H9 (cell line): ENCODE data around the gene RAB31. TPM values are rescaled to one million over a fixed set of nuclear protein-coding genes. Genes with fewer than 3 reads are reported as not detected.

Experiments used
- DNase-seq: peaks from one replicate; pipeline ENCODE4 v3.0.0-alpha.2; 2017
- H2AFZ ChIP-seq: one replicate; pipeline ENCODE4 v1.6.1; 2013; ENCODE audit warnings: mild to moderate bottlenecking, low read length, control low read depth, moderate library complexity
- H2AK5ac ChIP-seq: 2 replicates; pipeline ENCODE4 v1.6.1; 2013; ENCODE audit warnings: low read length, control low read depth, mixed read lengths; ENCODE audit not compliant: insufficient read length
- H2BK120ac ChIP-seq: one replicate; pipeline ENCODE4 v1.6.1; 2013; ENCODE audit warnings: low read depth, mild to moderate bottlenecking, low read length, control low read depth, inconsistent platforms; ENCODE audit not compliant: poor library complexity, severe bottlenecking
- H2BK12ac ChIP-seq: 2 replicates; pipeline ENCODE4 v1.6.1; 2013; ENCODE audit warnings: low read length, control low read depth, mixed read lengths, low read depth; ENCODE audit not compliant: insufficient read length
- H2BK15ac ChIP-seq: 2 replicates; pipeline ENCODE4 v1.6.1; 2013; ENCODE audit warnings: low read depth, low read length, control low read depth
- H2BK20ac ChIP-seq: one replicate; pipeline ENCODE4 v1.6.1; 2013; ENCODE audit warnings: low read depth, mild to moderate bottlenecking, low read length, control low read depth, inconsistent platforms; ENCODE audit not compliant: poor library complexity, severe bottlenecking
- H2BK5ac ChIP-seq: 2 replicates; pipeline ENCODE4 v1.6.1; 2013; ENCODE audit warnings: low read length, control low read depth, mixed read lengths; ENCODE audit not compliant: insufficient read length
- H3K14ac ChIP-seq: 2 replicates; pipeline ENCODE4 v1.6.1; 2013; ENCODE audit warnings: low read length, control low read depth; ENCODE audit not compliant: insufficient read depth
- H3K18ac ChIP-seq: 2 replicates; pipeline ENCODE4 v1.6.1; 2013; ENCODE audit warnings: low read depth, mild to moderate bottlenecking, mixed read lengths, low read length, control low read depth; ENCODE audit not compliant: insufficient read length
- H3K23ac ChIP-seq: 2 replicates; pipeline ENCODE4 v1.6.1; 2013; ENCODE audit warnings: low read length, control low read depth, mixed read lengths, low read depth; ENCODE audit not compliant: insufficient read length
- H3K23me2 ChIP-seq: 2 replicates; pipeline ENCODE4 v1.6.1; 2013; ENCODE audit warnings: low read depth, mild to moderate bottlenecking, mixed read lengths, low read length, control low read depth; ENCODE audit not compliant: insufficient read length, poor library complexity, severe bottlenecking
- H3K27ac ChIP-seq: 2 replicates; pipeline ENCODE4 v1.5.1; 2013; ENCODE audit warnings: low read length, control low read depth, mixed read lengths, low read depth; ENCODE audit not compliant: insufficient read length
- H3K27me3 ChIP-seq: 2 replicates; pipeline ENCODE4 v1.6.1; 2013; ENCODE audit warnings: low read length, control low read depth, inconsistent platforms; ENCODE audit not compliant: insufficient read depth
- H3K4ac ChIP-seq: 2 replicates; pipeline ENCODE4 v1.6.1; 2013; ENCODE audit warnings: low read depth, mild to moderate bottlenecking, control low read depth, inconsistent platforms, low read length, moderate library complexity
- H3K4me1 ChIP-seq: 2 replicates; pipeline ENCODE4 v1.6.1; 2013; ENCODE audit warnings: low read length, control low read depth, inconsistent platforms; ENCODE audit not compliant: insufficient read depth
- H3K4me2 ChIP-seq: 2 replicates; pipeline ENCODE4 v1.6.1; 2013; ENCODE audit warnings: low read length, control low read depth, mixed read lengths; ENCODE audit not compliant: insufficient read length, insufficient read depth
- H3K56ac ChIP-seq: 2 replicates; pipeline ENCODE4 v1.6.1; 2013; ENCODE audit warnings: low read depth, mild to moderate bottlenecking, mixed read lengths, low read length, control low read depth; ENCODE audit not compliant: insufficient read length
- H3K79me1 ChIP-seq: 2 replicates; pipeline ENCODE4 v1.6.1; 2013; ENCODE audit warnings: low read depth, mild to moderate bottlenecking, moderate library complexity, low read length, control low read depth, inconsistent platforms; ENCODE audit not compliant: insufficient read depth, poor library complexity, severe bottlenecking
- H3K79me2 ChIP-seq: 2 replicates; pipeline ENCODE4 v1.6.1; 2013; ENCODE audit warnings: low read length, control low read depth, inconsistent platforms; ENCODE audit not compliant: insufficient read depth
- H3K9ac ChIP-seq: 2 replicates; pipeline ENCODE4 v1.6.1; 2013; ENCODE audit warnings: low read length, control low read depth, mixed read lengths; ENCODE audit not compliant: insufficient read length; ENCODE audit errors: extremely low read depth
- H3K9me3 ChIP-seq: one replicate; pipeline ENCODE4 v1.6.1; 2013; ENCODE audit warnings: low read depth, low read length, inconsistent platforms; ENCODE audit not compliant: control insufficient read depth
- H3T11ph ChIP-seq: one replicate; pipeline ENCODE4 v1.6.1; 2013; ENCODE audit warnings: mild to moderate bottlenecking, low read length, control low read depth, inconsistent platforms
- H4K20me1 ChIP-seq: one replicate; pipeline ENCODE4 v1.6.1; 2013; ENCODE audit not compliant: control insufficient read depth, insufficient read length, insufficient read depth
- H4K5ac ChIP-seq: 2 replicates; pipeline ENCODE4 v1.6.1; 2013; ENCODE audit warnings: low read depth, mild to moderate bottlenecking, mixed read lengths, low read length, control low read depth; ENCODE audit not compliant: insufficient read length
- H4K8ac ChIP-seq: replicated peaks from 2 replicates; pipeline ENCODE4 v1.6.1; 2013; ENCODE audit warnings: low read length, control low read depth, mixed read lengths, low read depth; ENCODE audit not compliant: insufficient read length
- H4K91ac ChIP-seq: 2 replicates; pipeline ENCODE4 v1.6.1; 2013; ENCODE audit warnings: low read depth, mild to moderate bottlenecking, moderate library complexity, mixed read lengths, low read length, control low read depth; ENCODE audit not compliant: insufficient read length
- H3K27ac Mint-ChIP-seq, 3 experiments: 2 replicates in 2 of 3; 3 replicates in 1 of 3; pipeline ENCODE4 v1.8.0; 2020 to 2021; ENCODE audit warnings: mixed read lengths in 3 of 3, mild to moderate bottlenecking in 1 of 3, moderate library complexity in 1 of 3
- H3K27me3 Mint-ChIP-seq: 2 replicates; pipeline ENCODE4 v1.8.0; 2021; ENCODE audit warnings: low read depth, mild to moderate bottlenecking, moderate library complexity, mixed read lengths
- H3K36me3 Mint-ChIP-seq, 3 experiments: 2 replicates in 2 of 3; 3 replicates in 1 of 3; pipeline ENCODE4 v1.8.0; 2020 to 2021; ENCODE audit warnings: low read depth in 3 of 3, mixed read lengths in 3 of 3; ENCODE audit not compliant: insufficient read depth in 1 of 3
- H3K4me1 Mint-ChIP-seq, 2 experiments: 2 replicates each; pipeline ENCODE4 v1.8.0; 2020; ENCODE audit warnings: mixed read lengths in 2 of 2
- H3K4me3 Mint-ChIP-seq, 2 experiments: 2 replicates in 1 of 2; 3 replicates in 1 of 2; pipeline ENCODE4 v1.8.0; 2020 to 2021; ENCODE audit warnings: mild to moderate bottlenecking in 2 of 2, mixed read lengths in 2 of 2, moderate library complexity in 1 of 2
- H3K9me3 Mint-ChIP-seq, 2 experiments: 2 replicates in 1 of 2; 3 replicates in 1 of 2; pipeline ENCODE4 v1.8.0; 2020; ENCODE audit warnings: mild to moderate bottlenecking in 2 of 2, mixed read lengths in 2 of 2, moderate library complexity in 1 of 2
- CTCF ChIP-seq: fragments of 200-600 bp; sonication (generic); conservative IDR thresholded peaks from 3 replicates; pipeline ENCODE4 v1.8.0; 2021; ENCODE audit warnings: antibody characterized with exemption, mild to moderate bottlenecking
- WGBS: extraction: QIAGEN DNeasy Blood & Tissue Kit; methylation state at CpG from one replicate; pipeline ENCODE4 v1.1.7; 2013; ENCODE audit warnings: missing lambda C conversion rate, low lambda C conversion rate, mixed read lengths; ENCODE audit not compliant: insufficient read length; ENCODE audit errors: extremely low coverage; 5-methylcytosine and 5-hydroxymethylcytosine counted together
- total RNA-seq: library from RNA; stranded (reverse); gene quantifications from 2 replicates; pipeline ENCODE4 v1.2.1, GENCODE V29; 2021

RAB31 gene
- total RNA-seq, 1 experiment from 2014 or later: 22.4 TPM

GRCh38 chr18:9681217-9681616 lies 26.9 kb upstream of the RAB31 start:
- Histone ChIP-seq H2BK20ac (no peak overlapping the region), H3K4ac (no peak overlapping the region)

More at GRCh38 chr18:9681217-9681616, 26.9 kb upstream of the RAB31 start:
- H3K23me2 ChIP-seq: no peaks in the 10 kb centered on the region
- no peaks in the 10 kb centered on the region for H4K20me1 ChIP-seq
- no peak overlapping the region for H2BK120ac ChIP-seq
- DNase-seq: no peak
- H2AFZ ChIP-seq: no peak overlapping the region
- H4K8ac ChIP-seq: no peak overlapping the region
- H2AK5ac ChIP-seq: no peak overlapping the region
- no peak overlapping the region for H3K56ac ChIP-seq
- no peaks in the 10 kb centered on the region for H3K4me1 ChIP-seq
- Mint-ChIP-seq H3K9me3 (no peaks in the 10 kb centered on the region), H3K4me1 (peaks cover 11 to 12% of the 10 kb centered on the region in 2 experiments), H3K36me3 (no peaks in the 10 kb centered on the region; a peak in 1 of 7 replicates), H3K27me3 (peaks cover 2% of the 10 kb centered on the region), H3K4me3 (no peak overlapping the region), H3K27ac (no peak overlapping the region)
- H4K91ac ChIP-seq: no peak overlapping the region
- no peak overlapping the region for H3K23ac ChIP-seq
- no peaks in the 10 kb centered on the region for H3K27me3 ChIP-seq
- no peaks in the 10 kb centered on the region for H3K9me3 ChIP-seq
- H3K4me2 ChIP-seq: no peak overlapping the region
- no peaks in the 10 kb centered on the region for H3K79me1 ChIP-seq
- no peak overlapping the region for H3T11ph ChIP-seq
- no peak overlapping the region for H4K5ac ChIP-seq
- no peak overlapping the region for H3K9ac ChIP-seq
- no peak overlapping the region for H2BK15ac ChIP-seq
- no peak overlapping the region for H2BK12ac ChIP-seq
- no peak overlapping the region for H3K18ac ChIP-seq
- WGBS: no CpG with 5 or more reads among the region's 1 CpG
- H3K27ac ChIP-seq: no peak overlapping the region
- H3K14ac ChIP-seq: no peak overlapping the region
- no peak for TF ChIP-seq CTCF
- no peaks in the 10 kb centered on the region for H3K79me2 ChIP-seq
- no peak overlapping the region for H2BK5ac ChIP-seq
